ENCODE data around the gene SLC6A11. TPM values are rescaled to one million over a fixed set of nuclear protein-coding genes. Genes with fewer than 3 reads are reported as not detected.

The SLC6A11 gene
- total RNA-seq (2014; rRNA removed; shearing (Covaris generic)) (not detected in 2 replicates), total RNA-seq (2022) (not detected in 2 replicates), Bru-seq, nascent RNA (not detected), BruChase-seq, experiment 1, labeled RNA remaining after a 6-hour chase (not detected), BruChase-seq, experiment 2, labeled RNA remaining after a 2-hour chase (not detected)
- long read RNA-seq = 0 reads

DNA sequence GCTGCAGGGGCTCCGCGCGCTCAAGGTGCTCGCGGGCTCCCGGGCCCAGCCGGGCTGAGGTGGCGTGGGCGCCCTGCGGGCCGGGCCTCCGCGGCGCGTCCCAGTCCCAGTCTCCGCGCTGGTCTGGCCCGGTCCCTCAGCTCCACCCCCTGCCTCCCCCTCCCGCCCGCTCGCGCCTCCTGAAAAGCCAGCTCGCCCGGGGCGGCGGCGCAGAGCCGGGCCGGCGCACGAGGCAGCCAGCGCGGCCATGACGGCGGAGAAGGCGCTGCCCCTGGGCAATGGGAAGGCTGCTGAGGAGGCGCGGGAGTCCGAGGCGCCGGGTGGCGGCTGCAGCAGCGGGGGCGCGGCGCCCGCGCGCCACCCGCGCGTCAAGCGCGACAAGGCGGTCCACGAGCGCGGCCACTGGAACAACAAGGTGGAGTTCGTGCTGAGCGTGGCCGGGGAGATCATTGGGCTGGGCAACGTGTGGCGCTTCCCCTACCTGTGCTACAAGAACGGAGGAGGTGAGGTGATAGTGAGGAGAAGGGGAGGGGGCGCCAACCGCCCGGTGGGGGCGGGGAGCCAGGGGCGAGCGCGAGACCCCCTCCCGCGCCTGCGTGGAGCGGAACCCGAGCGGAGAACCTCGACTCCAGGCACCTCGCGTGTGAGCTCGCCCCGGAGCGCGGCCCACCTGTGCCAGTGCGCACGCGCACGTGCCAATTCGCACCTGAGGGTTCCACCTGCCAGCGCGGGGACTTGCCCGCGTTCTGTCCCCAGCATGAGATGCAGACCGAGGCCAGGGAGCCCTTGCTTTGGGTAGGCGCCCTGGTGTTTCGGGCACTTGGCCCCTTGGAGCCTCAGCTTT, at the start of gene SLC6A11:
TSS of gene SLC6A11 (plus strand) at position 210 of the 844 bp plus-strand sequence. CDS start at position 248, 38 bp downstream.
- no peak for DNase-seq (ENCODE audit: low spot score)
- CTCF ChIA-PET (ENCODE audit: unreplicated experiment) = no interaction called here
- no peaks in the 10 kb centered on the region for H4K20me1 ChIP-seq (ENCODE audit: insufficient read depth, low read length)
- H3K4me1 ChIP-seq (ENCODE audit: insufficient read depth, low read length, poor library complexity, severe bottlenecking) = no peaks in the 10 kb centered on the region
- no peak within 1 kb of the TSS for H3K4me2 ChIP-seq (ENCODE audit: low read length)
- H3K27ac ChIP-seq (ENCODE audit: low read depth, low read length, poor library complexity, severe bottlenecking) = no peak within 1 kb of the TSS
- no peaks in the 10 kb centered on the region for H3K79me2 ChIP-seq (ENCODE audit: insufficient read depth, low read depth, low read length)
- TF ChIP-seq, protein P1, sequence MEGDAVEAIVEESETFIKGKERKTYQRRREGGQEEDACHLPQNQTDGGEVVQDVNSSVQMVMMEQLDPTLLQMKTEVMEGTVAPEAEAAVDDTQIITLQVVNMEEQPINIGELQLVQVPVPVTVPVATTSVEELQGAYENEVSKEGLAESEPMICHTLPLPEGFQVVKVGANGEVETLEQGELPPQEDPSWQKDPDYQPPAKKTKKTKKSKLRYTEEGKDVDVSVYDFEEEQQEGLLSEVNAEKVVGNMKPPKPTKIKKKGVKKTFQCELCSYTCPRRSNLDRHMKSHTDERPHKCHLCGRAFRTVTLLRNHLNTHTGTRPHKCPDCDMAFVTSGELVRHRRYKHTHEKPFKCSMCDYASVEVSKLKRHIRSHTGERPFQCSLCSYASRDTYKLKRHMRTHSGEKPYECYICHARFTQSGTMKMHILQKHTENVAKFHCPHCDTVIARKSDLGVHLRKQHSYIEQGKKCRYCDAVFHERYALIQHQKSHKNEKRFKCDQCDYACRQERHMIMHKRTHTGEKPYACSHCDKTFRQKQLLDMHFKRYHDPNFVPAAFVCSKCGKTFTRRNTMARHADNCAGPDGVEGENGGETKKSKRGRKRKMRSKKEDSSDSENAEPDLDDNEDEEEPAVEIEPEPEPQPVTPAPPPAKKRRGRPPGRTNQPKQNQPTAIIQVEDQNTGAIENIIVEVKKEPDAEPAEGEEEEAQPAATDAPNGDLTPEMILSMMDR (conservative IDR thresholded peaks at IDR 0.05; ENCODE audit: low read length) = no peak
- TF ChIP-seq EZH2phosphoT487 (IDR thresholded peaks at IDR 0.05; ENCODE audit: borderline replicate concordance, low read depth, low read length) = no peak
- H3K9me2 ChIP-seq (ENCODE audit: insufficient read depth, low read length) = no peaks in the 10 kb centered on the region
- no peaks in the 10 kb centered on the region for H3K9me3 ChIP-seq (ENCODE audit: low read length)
- no peaks in the 10 kb centered on the region for H3K36me3 ChIP-seq (ENCODE audit: insufficient read depth, low read length)
- no TSS peak for BruUV-seq (replicated peaks)
- no peak within 1 kb of the TSS for H3K4me3 ChIP-seq (ENCODE audit: low read depth, low read length, poor library complexity, severe bottlenecking)
- POLR2A ChIA-PET = no interaction called here
- no peak within 1 kb of the TSS for H2AFZ ChIP-seq (ENCODE audit: low read length)
- intact Hi-C loops (cut with micrococcal nuclease; ENCODE audit: unreplicated experiment) = no loop called here

DNA sequence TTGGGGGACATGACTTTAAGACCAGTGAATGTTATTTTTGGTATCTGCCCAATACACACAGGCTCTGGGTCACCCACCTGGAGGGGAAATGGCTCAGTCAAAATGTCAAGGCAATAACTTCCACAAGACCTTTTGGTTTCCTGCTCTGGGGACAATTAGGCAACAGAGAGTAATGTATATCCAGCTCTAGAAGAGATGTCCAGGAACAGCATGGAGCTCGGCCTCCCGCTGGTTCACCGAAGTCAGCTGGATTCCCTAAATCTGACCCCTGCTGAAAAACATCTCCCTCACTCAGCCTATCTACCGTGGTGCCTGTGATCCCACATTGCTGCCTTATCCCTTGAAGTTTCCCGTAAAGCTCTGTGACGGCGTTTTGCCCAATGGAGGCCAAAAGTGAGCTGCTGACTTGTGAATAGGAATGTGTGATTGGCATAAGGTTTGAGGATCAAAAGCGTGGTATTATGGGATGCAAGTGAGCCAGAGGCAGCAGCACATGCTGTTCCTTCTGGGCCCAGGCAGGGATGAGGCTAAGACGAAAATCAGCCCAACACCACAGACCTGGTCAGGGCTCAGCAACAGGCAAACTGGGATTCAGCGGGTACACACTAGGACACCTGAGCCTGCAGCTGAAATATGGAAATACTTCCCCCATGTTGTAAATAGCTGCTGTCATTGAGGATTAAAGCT, 47.2 kb upstream of the SLC6A11 start:
- no peaks in the 10 kb centered on the region for H3K79me2 ChIP-seq (ENCODE audit: insufficient read depth, low read depth, low read length)
- no peak for TF ChIP-seq EZH2phosphoT487 (IDR thresholded peaks at IDR 0.05; ENCODE audit: borderline replicate concordance, low read depth, low read length)
- TF ChIP-seq, protein P1 (conservative IDR thresholded peaks at IDR 0.05; ENCODE audit: low read length) = no peak
- BruUV-seq (replicated peaks) = no TSS peak
- H3K27ac ChIP-seq (ENCODE audit: low read depth, low read length, poor library complexity, severe bottlenecking) = no peak overlapping the region
- intact Hi-C loops (cut with micrococcal nuclease; ENCODE audit: unreplicated experiment) = no loop called here
- no peaks in the 10 kb centered on the region for H4K20me1 ChIP-seq (ENCODE audit: insufficient read depth, low read length)
- no peaks in the 10 kb centered on the region for H3K9me3 ChIP-seq (ENCODE audit: low read length)
- H3K4me2 ChIP-seq (ENCODE audit: low read length) = no peak overlapping the region
- POLR2A ChIA-PET = no interaction called here
- no peaks in the 10 kb centered on the region for H3K36me3 ChIP-seq (ENCODE audit: insufficient read depth, low read length)
- H3K9me2 ChIP-seq (ENCODE audit: insufficient read depth, low read length) = no peaks in the 10 kb centered on the region
- H2AFZ ChIP-seq (ENCODE audit: low read length) = no peak overlapping the region
- H3K4me3 ChIP-seq (ENCODE audit: low read depth, low read length, poor library complexity, severe bottlenecking) = no peak overlapping the region
- DNase-seq (ENCODE audit: low spot score) = no peak
- no peaks in the 10 kb centered on the region for H3K4me1 ChIP-seq (ENCODE audit: insufficient read depth, low read length, poor library complexity, severe bottlenecking)
- CTCF ChIA-PET (ENCODE audit: unreplicated experiment) = interaction anchor here (1.1 kb wide), 1 partner anchor 13 kb away, joined by 3 read pairs; no protein-coding TSS in a partner anchor

Measured in OCI-LY7 (cell line).